ENCODE data around the gene CLEC18B.

GRCh38 chr16:74456290-74456625 lies 35.0 kb upstream of the CLEC18B start:
- TF ChIP-seq POLR2A (IDR thresholded peaks at IDR 0.05), result no peak
- TF ChIP-seq CTCF (IDR thresholded peaks at IDR 0.05), result no peak
- no peak for TF ChIP-seq EP300 (IDR thresholded peaks at IDR 0.05)

Measured in ovary (tissue), 3 donors.